ENCODE results near the gene ITGA2B. TPM values are rescaled to one million over a fixed set of nuclear protein-coding genes. Genes with fewer than 3 reads are reported as not detected.
A peak's percentile ranks its signal among the peaks of the same experiment; 100 is the strongest.

The ITGA2B gene
- total RNA-seq, 1 experiment from 2014 or later: 3.1 TPM

- Histone ChIP-seq H3K27me3 (ENCODE audit: low read length) (no peaks in the 10 kb centered on the region), H3K9me3 (ENCODE audit: low read length) (no peaks in the 10 kb centered on the region), H3K27ac (ENCODE audit: low read length) (no peak overlapping the region), H3K36me3 (ENCODE audit: low read depth, low read length) (peaks cover 15% of the 10 kb centered on the region; the same call in 1 of the 2 replicates), H2AFZ (ENCODE audit: low read length) (no peak overlapping the region), H4K20me1 (ENCODE audit: low read length) (no peaks in the 10 kb centered on the region), H3K79me2 (ENCODE audit: low read length) (no peaks in the 10 kb centered on the region), H3K4me3 (ENCODE audit: low read length) (no peak overlapping the region), H3F3A (ENCODE audit: low read length, unreplicated experiment) (no peaks in the 10 kb centered on the region), H3K4me1 (ENCODE audit: insufficient read depth, low read length) (no peaks in the 10 kb centered on the region), H3K9me2 (replicated peaks; ENCODE audit: low read length) (no peaks in the 10 kb centered on the region), H3K9ac (ENCODE audit: low read length) (no peak overlapping the region), H3K4me2 (ENCODE audit: low read length) (no peak overlapping the region)
- DNase-seq: no peak
- CTCF ChIA-PET: no interaction called here
- no TSS peak for BruUV-seq (replicated peaks)
- intact Hi-C loops (cut with micrococcal nuclease): no loop called here
- POLR2A ChIA-PET (ENCODE audit: unreplicated experiment): no interaction called here
- TF ChIP-seq EZH2phosphoT487 (IDR thresholded peaks at IDR 0.05; ENCODE audit: borderline replicate concordance, low read length): no peak
- no peak for TF ChIP-seq CTCF (conservative IDR thresholded peaks at IDR 0.05; ENCODE audit: low read depth, low read length)
- TF ChIP-seq EZH2 (IDR thresholded peaks at IDR 0.05; ENCODE audit: low read length, unreplicated experiment): no peak
- ATAC-seq: no peak
These were observed 35.5 kb upstream of the ITGA2B start for GRCh38 chr17:44424828-44425461.

- Histone ChIP-seq H3F3A (ENCODE audit: low read length, unreplicated experiment) (peaks cover 9% of the 10 kb centered on the region), H3K9me2 (replicated peaks; ENCODE audit: low read length) (no peaks in the 10 kb centered on the region), H3K4me1 (ENCODE audit: insufficient read depth, low read length) (peaks cover 16% of the 10 kb centered on the region), H3K79me2 (ENCODE audit: low read length) (peaks cover 5% of the 10 kb centered on the region; the same call in 1 of the 2 replicates), H3K4me2 (ENCODE audit: low read length) (peak overlapping the region; percentile 33), H3K9ac (ENCODE audit: low read length) (peak overlapping the region; percentile 38), H3K9me3 (ENCODE audit: low read length) (no peaks in the 10 kb centered on the region), H3K27ac (ENCODE audit: low read length) (peak overlapping the region; percentile 75), H3K4me3 (ENCODE audit: low read length) (no peak overlapping the region), H3K36me3 (ENCODE audit: low read depth, low read length) (peaks cover 25% of the 10 kb centered on the region), H4K20me1 (ENCODE audit: low read length) (peaks cover 8% of the 10 kb centered on the region; the same call in 1 of the 2 replicates), H3K27me3 (ENCODE audit: low read length) (no peaks in the 10 kb centered on the region), H2AFZ (ENCODE audit: low read length) (no peak overlapping the region)
- BruUV-seq (replicated peaks): no TSS peak
- POLR2A ChIA-PET (ENCODE audit: unreplicated experiment): no interaction called here
- ATAC-seq (peak; percentile 100), DNase-seq (peak; percentile 98)
- intact Hi-C loops (cut with micrococcal nuclease): loop anchor here (5.0 kb wide), 1 partner anchor 85 kb away; the partner anchor contains the start of gene GPATCH8
- CTCF ChIA-PET: interaction anchor here (0.6 kb wide), 1 partner anchor 718 kb away, joined by 3 read pairs; the partner anchor contains the start of gene ACBD4
- TF ChIP-seq EZH2 (IDR thresholded peaks at IDR 0.05; ENCODE audit: low read length, unreplicated experiment) (no peak), CTCF (conservative IDR thresholded peaks at IDR 0.05; ENCODE audit: low read depth, low read length) (no peak), EZH2phosphoT487 (IDR thresholded peaks at IDR 0.05; ENCODE audit: borderline replicate concordance, low read length) (no peak)
These were observed 28.1 kb upstream of the ITGA2B start for GRCh38 chr17:44417553-44417952.

Measured in PC-3 (cell line).